Fibroblast of pulmonary artery (primary cell): ENCODE results near the gene MTUS2.

Source experiments
- DNase-seq: peaks from one replicate; pipeline ENCODE4 v3.0.0-alpha.2; 2010; ENCODE audit warnings: low read depth
- H3K4me3 ChIP-seq: replicated peaks from 2 replicates; pipeline ENCODE4 v1.5.1; 2011; ENCODE audit warnings: low read depth, mild to moderate bottlenecking, control low read depth, low read length, moderate library complexity
- TF ChIP-seq, protein P1 (sequence below): IDR thresholded peaks from 2 replicates; pipeline ENCODE4 v1.5.1; 2011; ENCODE audit warnings: mild to moderate bottlenecking, control low read depth, low read length, inconsistent platforms; ENCODE audit errors: missing control alignments

MTUS2 gene

DNA sequence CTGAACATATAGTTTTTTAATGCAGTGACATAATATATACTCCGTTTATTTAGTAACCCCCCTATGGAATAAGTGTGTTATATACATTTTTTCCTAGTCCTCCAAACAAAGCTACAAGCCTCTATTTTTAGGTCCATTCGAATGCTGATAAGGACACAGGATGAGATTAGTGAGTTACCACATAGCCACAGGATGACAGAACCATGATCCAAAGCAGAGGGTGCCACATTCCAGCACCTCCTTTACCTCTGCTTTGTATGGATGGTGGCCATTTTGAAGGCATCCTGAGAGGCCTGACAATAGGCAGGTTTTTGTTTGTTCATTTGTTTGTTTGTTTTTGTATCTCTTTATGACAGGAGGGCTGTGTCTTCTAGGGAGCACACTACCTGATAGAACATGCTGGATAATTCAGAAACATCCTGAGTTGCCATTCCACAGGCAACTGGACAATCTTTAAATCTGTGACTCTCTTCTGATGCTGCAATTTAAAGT lies 186.3 kb downstream of the MTUS2 start:
- TF ChIP-seq, protein P1, sequence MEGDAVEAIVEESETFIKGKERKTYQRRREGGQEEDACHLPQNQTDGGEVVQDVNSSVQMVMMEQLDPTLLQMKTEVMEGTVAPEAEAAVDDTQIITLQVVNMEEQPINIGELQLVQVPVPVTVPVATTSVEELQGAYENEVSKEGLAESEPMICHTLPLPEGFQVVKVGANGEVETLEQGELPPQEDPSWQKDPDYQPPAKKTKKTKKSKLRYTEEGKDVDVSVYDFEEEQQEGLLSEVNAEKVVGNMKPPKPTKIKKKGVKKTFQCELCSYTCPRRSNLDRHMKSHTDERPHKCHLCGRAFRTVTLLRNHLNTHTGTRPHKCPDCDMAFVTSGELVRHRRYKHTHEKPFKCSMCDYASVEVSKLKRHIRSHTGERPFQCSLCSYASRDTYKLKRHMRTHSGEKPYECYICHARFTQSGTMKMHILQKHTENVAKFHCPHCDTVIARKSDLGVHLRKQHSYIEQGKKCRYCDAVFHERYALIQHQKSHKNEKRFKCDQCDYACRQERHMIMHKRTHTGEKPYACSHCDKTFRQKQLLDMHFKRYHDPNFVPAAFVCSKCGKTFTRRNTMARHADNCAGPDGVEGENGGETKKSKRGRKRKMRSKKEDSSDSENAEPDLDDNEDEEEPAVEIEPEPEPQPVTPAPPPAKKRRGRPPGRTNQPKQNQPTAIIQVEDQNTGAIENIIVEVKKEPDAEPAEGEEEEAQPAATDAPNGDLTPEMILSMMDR: no peak
- H3K4me3 ChIP-seq: no peak overlapping the region
- no peak for DNase-seq

DNA sequence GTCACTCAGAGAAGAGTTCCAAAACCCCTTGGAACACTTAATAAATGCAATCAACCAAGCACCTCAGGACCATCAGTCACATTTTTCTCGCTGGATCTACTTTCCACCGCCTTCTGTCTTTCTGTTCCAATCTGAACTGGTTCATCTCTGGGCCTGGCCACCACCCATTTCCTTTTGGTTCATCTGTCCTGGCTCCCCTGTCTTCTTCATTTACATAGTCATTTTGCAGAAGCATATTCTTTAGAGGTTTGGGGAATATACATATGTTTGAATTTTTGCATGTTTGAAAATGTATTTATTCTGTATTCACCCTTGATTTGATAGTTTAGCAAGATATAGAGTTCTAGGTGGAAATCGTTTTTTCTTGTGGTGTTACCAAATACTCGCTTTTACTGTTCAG lies 188.2 kb downstream of the MTUS2 start:
- H3K4me3 ChIP-seq: no peak overlapping the region
- TF ChIP-seq, protein P1: no peak
- no peak for DNase-seq

DNA sequence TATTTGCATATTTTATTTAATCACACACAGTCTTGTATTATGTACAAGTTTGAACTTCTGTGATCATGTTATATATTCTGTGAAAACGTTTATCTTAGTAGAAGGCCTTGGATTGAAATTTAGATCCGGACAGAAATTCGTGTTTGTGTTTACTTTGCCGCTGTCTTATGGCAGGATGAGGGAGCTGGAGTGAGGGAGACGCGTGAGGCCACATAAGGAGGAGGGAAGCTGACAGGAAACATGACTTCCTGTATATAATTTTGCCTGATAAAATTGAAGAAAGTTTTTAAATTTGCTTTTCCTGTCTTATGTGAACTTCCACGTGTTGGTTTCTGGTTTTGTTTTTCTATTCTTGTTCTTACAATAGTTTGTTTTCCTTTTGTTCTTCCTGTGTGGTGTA lies 200.2 kb downstream of the MTUS2 start:
- TF ChIP-seq, protein P1: no peak
- H3K4me3 ChIP-seq: no peak overlapping the region
- no peak for DNase-seq

DNA sequence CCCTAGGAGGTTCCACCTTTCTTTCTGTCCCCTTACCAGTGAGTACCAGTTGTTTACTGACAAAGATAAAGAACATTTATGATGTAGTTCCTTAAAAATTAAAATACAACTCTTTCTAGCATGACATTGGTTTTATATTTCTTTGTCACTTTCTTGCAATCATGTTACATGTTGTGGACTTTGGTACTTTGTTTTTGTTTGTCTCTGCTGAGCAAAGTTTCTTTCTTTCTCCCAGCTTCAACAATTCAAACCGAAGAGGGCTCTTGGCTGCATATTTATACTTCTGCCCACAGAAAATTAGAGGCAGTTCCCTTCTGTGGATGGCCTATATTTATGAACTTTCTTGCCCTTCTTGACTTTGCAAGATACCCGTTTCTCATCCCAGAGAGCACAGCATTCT lies 201.2 kb downstream of the MTUS2 start:
- TF ChIP-seq, protein P1: no peak
- no peak for DNase-seq
- H3K4me3 ChIP-seq: no peak overlapping the region

DNA sequence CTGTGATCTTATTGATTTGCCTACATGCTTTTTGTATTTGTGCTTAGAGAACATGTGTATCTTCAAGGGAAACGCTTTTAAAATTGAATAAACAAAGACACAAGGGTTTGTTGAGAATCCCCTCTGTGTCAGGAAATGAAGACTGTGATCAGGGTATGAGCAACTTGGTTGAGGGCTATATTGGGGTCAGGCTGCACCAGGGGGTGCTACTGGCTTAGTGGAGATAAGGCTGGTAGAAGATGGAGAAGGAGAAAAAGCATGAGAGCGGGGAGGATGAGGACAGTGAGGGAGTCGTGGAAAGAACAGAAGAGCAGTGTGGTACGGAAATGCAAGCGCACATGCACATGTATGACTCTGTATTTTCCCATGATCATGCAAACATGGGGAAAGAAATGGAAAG lies 201.6 kb downstream of the MTUS2 start:
- no peak overlapping the region for H3K4me3 ChIP-seq
- no peak for DNase-seq
- TF ChIP-seq, protein P1: no peak

DNA sequence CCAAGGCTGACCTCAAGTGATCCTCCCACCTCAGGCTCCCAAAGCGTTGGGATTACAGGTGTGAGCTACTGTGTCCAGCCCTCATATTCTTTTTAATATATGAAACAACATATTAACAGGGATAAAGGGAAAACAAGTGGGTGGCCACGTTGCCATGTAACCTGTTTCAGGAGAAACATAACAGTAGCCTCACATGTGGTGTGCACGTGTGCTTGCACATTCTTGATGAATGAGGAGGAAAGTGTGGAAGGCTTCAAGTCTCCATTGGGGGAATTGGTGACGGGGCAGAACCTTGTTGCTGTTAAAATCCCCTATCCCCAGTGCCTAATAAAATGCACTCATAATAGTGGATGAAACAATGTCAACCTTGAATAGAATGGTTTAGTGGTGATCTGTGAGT lies 202.3 kb downstream of the MTUS2 start:
- no peak overlapping the region for H3K4me3 ChIP-seq
- no peak for DNase-seq
- TF ChIP-seq, protein P1: no peak

DNA sequence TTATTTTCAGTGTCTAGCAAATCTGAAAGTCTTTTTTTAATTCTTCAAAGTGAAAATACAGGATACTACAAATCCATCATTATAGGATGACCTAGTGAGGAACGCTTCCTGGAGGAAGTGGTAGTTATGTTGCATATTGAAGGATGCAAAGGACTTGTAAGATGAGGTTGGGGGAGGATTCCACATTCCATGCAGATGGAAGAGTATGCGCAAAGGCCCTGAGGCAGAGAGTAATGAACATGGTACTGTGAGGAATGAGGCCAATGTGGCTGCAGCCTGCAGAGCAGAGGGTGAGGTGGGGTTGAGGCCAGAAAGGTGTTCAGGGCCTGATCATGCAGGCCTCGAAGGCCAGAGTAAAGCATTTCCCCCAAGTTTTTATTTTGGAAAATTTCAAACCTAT lies 202.8 kb downstream of the MTUS2 start:
- no peak for DNase-seq
- TF ChIP-seq, protein P1: no peak
- H3K4me3 ChIP-seq: no peak overlapping the region
